HepG2 (cell line): Measurements from ENCODE around the gene WDR47. TPM values are rescaled to one million over a fixed set of nuclear protein-coding genes. Genes with fewer than 3 reads are reported as not detected.

Experiments used
- ATAD3A ChIP-seq: sonication (generic); formaldehyde crosslinking; IDR thresholded peaks from 2 replicates; pipeline ENCODE4 v1.4.0; 2020; ENCODE audit warnings: missing genetic modification reagents
- FOSL2 ChIP-seq: sonication (generic); formaldehyde crosslinking; IDR thresholded peaks from 2 replicates; pipeline ENCODE4 v1.4.0; 2020; ENCODE audit warnings: missing genetic modification reagents
- FUBP1 ChIP-seq: sonication (generic); formaldehyde crosslinking; IDR thresholded peaks from 2 replicates; pipeline ENCODE4 v1.5.1; 2020; ENCODE audit warnings: missing genetic modification reagents, mild to moderate bottlenecking, borderline replicate concordance
- HMGA1 ChIP-seq: sonication (generic); formaldehyde crosslinking; conservative IDR thresholded peaks from 2 replicates; pipeline ENCODE4 v1.4.0; 2020; ENCODE audit warnings: missing genetic modification reagents
- HNF4A ChIP-seq: sonication (generic); formaldehyde crosslinking; IDR thresholded peaks from 2 replicates; pipeline ENCODE4 v1.4.0; 2020; ENCODE audit warnings: missing genetic modification reagents
- NR1H2 ChIP-seq: sonication (generic); formaldehyde crosslinking; IDR thresholded peaks from 2 replicates; pipeline ENCODE4 v1.8.1; 2022; ENCODE audit warnings: low read depth, missing genetic modification reagents, borderline replicate concordance
- ZBTB8A ChIP-seq: sonication (generic); formaldehyde crosslinking; IDR thresholded peaks from 2 replicates; pipeline ENCODE4 v1.4.0; 2020; ENCODE audit warnings: mild to moderate bottlenecking, low read depth, missing genetic modification reagents, borderline replicate concordance
- ZKSCAN1 ChIP-seq: fragments of 150-350 bp; IDR thresholded peaks from 2 replicates; pipeline ENCODE4 v1.6.1; 2014; ENCODE audit warnings: low read length
- ZNF484 ChIP-seq: sonication (generic); formaldehyde crosslinking; IDR thresholded peaks from 2 replicates; pipeline ENCODE4 v1.5.1; 2020; ENCODE audit warnings: mild to moderate bottlenecking, low read depth, missing genetic modification reagents, borderline replicate concordance
- ZNF546 ChIP-seq: sonication (generic); formaldehyde crosslinking; conservative IDR thresholded peaks from 2 replicates; pipeline ENCODE4 v1.8.1; 2023; ENCODE audit warnings: mild to moderate bottlenecking, missing genetic modification reagents
- ZNF563 ChIP-seq: sonication (generic); formaldehyde crosslinking; IDR thresholded peaks from 2 replicates; pipeline ENCODE4 v1.8.0; 2022; ENCODE audit warnings: mild to moderate bottlenecking, moderate library complexity, missing genetic modification reagents
- ZNF577 ChIP-seq: sonication (generic); formaldehyde crosslinking; IDR thresholded peaks from 2 replicates; pipeline ENCODE4 v1.4.0; 2020; ENCODE audit warnings: mild to moderate bottlenecking, low read depth, missing genetic modification reagents, borderline replicate concordance
- ZNF781 ChIP-seq: sonication (generic); formaldehyde crosslinking; IDR thresholded peaks from 2 replicates; pipeline ENCODE4 v1.5.1; 2020; ENCODE audit warnings: borderline replicate concordance, mild to moderate bottlenecking, missing genetic modification reagents; ENCODE audit errors: not compliant biosample characterization
- polyA plus RNA-seq, 8 experiments: library from polyadenylated mRNA; depleted of rRNA in 3 of 8; stranded (reverse) in 7 of 8; unstranded in 1 of 8; fragments of >200 nt; fragmentation: Illumina TruSeq in 4 of 8; extraction: Trizol in 4 of 8; gene quantifications; 2 replicates each; pipeline versions ENCODE4 v1.2.1 to v1.2.3, GENCODE V29; 2011 to 2016; ENCODE audit warnings: low read depth in 4 of 8, missing spikeins in 1 of 8, mixed read lengths in 1 of 8; ENCODE audit not compliant: insufficient read depth in 1 of 8
- total RNA-seq, 5 experiments: library from RNA; depleted of rRNA; stranded (reverse); fragments of >200 nt; fragmentation: Illumina TruSeq; extraction: Trizol; gene quantifications; 2 replicates each; pipeline ENCODE4 v1.2.3, GENCODE V29; 2016; ENCODE audit warnings: low read depth in 1 of 5

WDR47 gene
- total and polyA plus RNA-seq, 2 of the 13 experiments (the other 11 are each of a cell fraction or from before 2014, with no cell fraction given): 4.3 to 5.9 TPM

GRCh38 chr1:109075531-109076490 lies 33.9 kb upstream of the WDR47 start, which contains the start of gene TAF13 (continued):
- no peak for TF ChIP-seq FUBP1 (CRISPR knock-in tag)
- TF ChIP-seq ZNF484 (CRISPR knock-in tag): no peak
- TF ChIP-seq ZNF563: no peak
- TF ChIP-seq NR1H2 (CRISPR knock-in tag): no peak
- TF ChIP-seq ZNF577: no peak
- TF ChIP-seq ZNF546 (CRISPR knock-in tag): no peak
- no peak for TF ChIP-seq ZKSCAN1
- TF ChIP-seq ATAD3A (CRISPR knock-in tag): no peak
- TF ChIP-seq HNF4A: no peak
- TF ChIP-seq HMGA1 (CRISPR knock-in tag): no peak
- no peak for TF ChIP-seq ZBTB8A
- peak; percentile 69 for TF ChIP-seq FOSL2
- TF ChIP-seq ZNF781 (CRISPR knock-in tag): peak; percentile 84
- TF ChIP-seq, all 625 proteins: peak for 237
